ENCODE measurements around the gene FAM219B.

GRCh38 chr15:74928771-74929198, 22.1 kb upstream of the FAM219B start:
- no peak for TF ChIP-seq ZBTB7A (IDR thresholded peaks at IDR 0.05; ENCODE audit: low read depth)
- no peak for TF ChIP-seq CEBPB (IDR thresholded peaks at IDR 0.05)
- no peak for TF ChIP-seq TEAD4 (IDR thresholded peaks at IDR 0.05)
- no peak for TF ChIP-seq YY1 (IDR thresholded peaks at IDR 0.05; ENCODE audit: low read depth)
- TF ChIP-seq RAD21 (IDR thresholded peaks at IDR 0.05; ENCODE audit: low read depth): no peak
- no peak for TF ChIP-seq TAF1 (IDR thresholded peaks at IDR 0.05; ENCODE audit: low read depth)
- TF ChIP-seq CREB1 (IDR thresholded peaks at IDR 0.05; ENCODE audit: low read depth): no peak
- TF ChIP-seq REST (IDR thresholded peaks at IDR 0.05; ENCODE audit: low read depth): no peak
- TF ChIP-seq EP300 (IDR thresholded peaks at IDR 0.05; ENCODE audit: borderline replicate concordance): no peak
- no peak for TF ChIP-seq MAX (IDR thresholded peaks at IDR 0.05)
- no peak for TF ChIP-seq NFIC (IDR thresholded peaks at IDR 0.05)
- no peak for TF ChIP-seq TCF12 (IDR thresholded peaks at IDR 0.05; ENCODE audit: low read depth)
